ENCODE data around the gene CEP295NL. TPM values are rescaled to one million over a fixed set of nuclear protein-coding genes. Genes with fewer than 3 reads are reported as not detected.

Gene CEP295NL
- total RNA-seq, 1 experiment from 2014 or later, result 2.0 TPM

- intact Hi-C loops (cut with micrococcal nuclease; ENCODE audit: unreplicated experiment), result no loop called here
- no peaks in the 10 kb centered on the region for H3K4me1 ChIP-seq
- no peak overlapping the region for H3K27ac Mint-ChIP-seq (ENCODE audit: unreplicated experiment)
- H3K4me3 ChIP-seq (ENCODE audit: low read depth, low read length), result no peak overlapping the region
- H3K9me3 ChIP-seq, result peaks cover 18% of the 10 kb centered on the region
- no peaks in the 10 kb centered on the region for H3K36me3 Mint-ChIP-seq (ENCODE audit: insufficient read depth, unreplicated experiment)
- no peaks in the 10 kb centered on the region for H3K36me3 ChIP-seq (ENCODE audit: control insufficient read depth, insufficient read depth, low read length)
- ChIA-PET POLR2A (no interaction called here), CTCF (no interaction called here)
- no peaks in the 10 kb centered on the region for H3K27me3 ChIP-seq (replicated peaks; ENCODE audit: control insufficient read depth, insufficient read depth, low read length)
- H3K9me3 Mint-ChIP-seq (ENCODE audit: unreplicated experiment), result no peaks in the 10 kb centered on the region
- TF ChIP-seq CTCF (IDR thresholded peaks at IDR 0.05; ENCODE audit: insufficient read depth in 1 of 2, low read depth in 1 of 2, low read length in 1 of 2, severe bottlenecking in 1 of 2, unreplicated experiment in 1 of 2), result no peak
- H3K27me3 Mint-ChIP-seq (ENCODE audit: insufficient read depth, unreplicated experiment), result no peaks in the 10 kb centered on the region
- no peak overlapping the region for H3K4me3 Mint-ChIP-seq (ENCODE audit: unreplicated experiment)
- DNase-seq, result no peak
- no peaks in the 10 kb centered on the region for H3K4me1 Mint-ChIP-seq (ENCODE audit: low read depth, unreplicated experiment)
- BruUV-seq (replicated peaks), result no TSS peak
These were observed 47.9 kb upstream of the CEP295NL start for GRCh38 chr17:78950870-78951269.

- ChIA-PET CTCF (interaction anchor here (0.7 kb wide), 1 partner anchor 49 kb away, joined by 6 read pairs; no protein-coding TSS in a partner anchor), POLR2A (no interaction called here)
- no peaks in the 10 kb centered on the region for H3K4me1 Mint-ChIP-seq (ENCODE audit: low read depth, unreplicated experiment)
- no peak overlapping the region for H3K4me3 ChIP-seq (ENCODE audit: low read depth, low read length)
- DNase-seq, result no peak
- H3K9me3 Mint-ChIP-seq (ENCODE audit: unreplicated experiment), result no peaks in the 10 kb centered on the region
- intact Hi-C loops (cut with micrococcal nuclease; ENCODE audit: unreplicated experiment), result no loop called here
- peaks cover 18% of the 10 kb centered on the region for H3K9me3 ChIP-seq
- no peaks in the 10 kb centered on the region for H3K36me3 ChIP-seq (ENCODE audit: control insufficient read depth, insufficient read depth, low read length)
- no peaks in the 10 kb centered on the region for H3K36me3 Mint-ChIP-seq (ENCODE audit: insufficient read depth, unreplicated experiment)
- no peak for TF ChIP-seq CTCF (IDR thresholded peaks at IDR 0.05; ENCODE audit: insufficient read depth in 1 of 2, low read depth in 1 of 2, low read length in 1 of 2, severe bottlenecking in 1 of 2, unreplicated experiment in 1 of 2)
- no peak overlapping the region for H3K4me3 Mint-ChIP-seq (ENCODE audit: unreplicated experiment)
- no TSS peak for BruUV-seq (replicated peaks)
- H3K27me3 ChIP-seq (replicated peaks; ENCODE audit: control insufficient read depth, insufficient read depth, low read length), result no peaks in the 10 kb centered on the region
- H3K27ac Mint-ChIP-seq (ENCODE audit: unreplicated experiment), result no peak overlapping the region
- no peaks in the 10 kb centered on the region for H3K4me1 ChIP-seq
- no peaks in the 10 kb centered on the region for H3K27me3 Mint-ChIP-seq (ENCODE audit: insufficient read depth, unreplicated experiment)
These were observed 44.5 kb upstream of the CEP295NL start for GRCh38 chr17:78947235-78948149.

- ChIA-PET CTCF (no interaction called here), POLR2A (interaction anchor here (0.7 kb wide), 1 partner anchor 795 kb away, joined by 3 read pairs; no protein-coding TSS in a partner anchor)
- Histone ChIP-seq H3K4me3 (ENCODE audit: low read depth, low read length) (no peak overlapping the region), H3K4me1 (no peaks in the 10 kb centered on the region), H3K27me3 (replicated peaks; ENCODE audit: control insufficient read depth, insufficient read depth, low read length) (no peaks in the 10 kb centered on the region), H3K9me3 (peaks cover 17% of the 10 kb centered on the region), H3K36me3 (ENCODE audit: control insufficient read depth, insufficient read depth, low read length) (no peaks in the 10 kb centered on the region)
- Mint-ChIP-seq H3K36me3 (ENCODE audit: insufficient read depth, unreplicated experiment) (no peaks in the 10 kb centered on the region), H3K27ac (ENCODE audit: unreplicated experiment) (no peak overlapping the region), H3K4me3 (ENCODE audit: unreplicated experiment) (no peak overlapping the region), H3K27me3 (ENCODE audit: insufficient read depth, unreplicated experiment) (no peaks in the 10 kb centered on the region), H3K9me3 (ENCODE audit: unreplicated experiment) (no peaks in the 10 kb centered on the region), H3K4me1 (ENCODE audit: low read depth, unreplicated experiment) (no peaks in the 10 kb centered on the region)
- no peak for TF ChIP-seq CTCF (IDR thresholded peaks at IDR 0.05; ENCODE audit: insufficient read depth in 1 of 2, low read depth in 1 of 2, low read length in 1 of 2, severe bottlenecking in 1 of 2, unreplicated experiment in 1 of 2)
- BruUV-seq (replicated peaks), result no TSS peak
- intact Hi-C loops (cut with micrococcal nuclease; ENCODE audit: unreplicated experiment), result no loop called here
- DNase-seq, result no peak
These were observed 43.6 kb upstream of the CEP295NL start for GRCh38 chr17:78946631-78947030.
